H1 (cell line): ENCODE measurements around the gene SLC35A2. TPM values are rescaled to one million over a fixed set of nuclear protein-coding genes. Genes with fewer than 3 reads are reported as not detected.

ENCODE experiments used
- CTCF ChIA-PET: fragments of 300-600 bp; sonication (Branson Sonifier 250); formaldehyde crosslinking; loops from one replicate; lab custom pipeline; 2021; ENCODE audit not compliant: partially characterized antibody; lab: Charles Lee
- POLR2A ChIA-PET: fragments of 300-600 bp; sonication (Branson Sonifier 250); formaldehyde crosslinking; loops from one replicate; lab custom pipeline; 2021; ENCODE audit warnings: inconsistent platforms; ENCODE audit not compliant: partially characterized antibody; lab: Charles Lee
- DNase-seq, 2 experiments: peaks; one replicate each; pipeline versions ENCODE4 v3.0.0 to v3.0.0-alpha.2; 2010 to 2022; ENCODE audit warnings: low spot score in 2 of 2, low read depth in 1 of 2, mixed read lengths in 1 of 2
- FAIRE-seq: peaks from 2 replicates; lab custom pipeline; 2011; peaks lifted over from hg19 to GRCh38; lab: Jason Lieb, UNC
- H2AFZ ChIP-seq: 2 replicates; pipeline ENCODE4 v1.8.1; 2012; ENCODE audit warnings: low read length, inconsistent platforms
- H2AK5ac ChIP-seq: 2 replicates; pipeline ENCODE4 v1.6.1; 2013; ENCODE audit warnings: low read depth, low read length
- H2BK120ac ChIP-seq: replicated peaks from 2 replicates; pipeline ENCODE3; 2013; ENCODE audit warnings: low read depth, low read length, inconsistent platforms
- H2BK12ac ChIP-seq: 2 replicates; pipeline ENCODE4 v1.6.1; 2013; ENCODE audit warnings: low read depth, low read length
- H2BK15ac ChIP-seq: 2 replicates; pipeline ENCODE4 v1.6.1; 2013; ENCODE audit warnings: low read length
- H2BK20ac ChIP-seq: 2 replicates; pipeline ENCODE4 v1.6.1; 2013; ENCODE audit warnings: low read length
- H2BK5ac ChIP-seq: 2 replicates; pipeline ENCODE4 v1.6.1; 2013; ENCODE audit warnings: low read depth, low read length
- H3K14ac ChIP-seq: 2 replicates; pipeline ENCODE4 v1.6.1; 2013; ENCODE audit warnings: inconsistent platforms; ENCODE audit not compliant: insufficient read length
- H3K18ac ChIP-seq: 2 replicates; pipeline ENCODE4 v1.6.1; 2013; ENCODE audit warnings: low read length; ENCODE audit errors: extremely low read depth
- H3K23ac ChIP-seq: 2 replicates; pipeline ENCODE4 v1.6.1; 2013; ENCODE audit warnings: inconsistent platforms; ENCODE audit not compliant: insufficient read length
- H3K23me2 ChIP-seq: 2 replicates; pipeline ENCODE4 v1.6.1; 2013; ENCODE audit warnings: low read depth, low read length
- H3K27ac ChIP-seq: 2 replicates; pipeline ENCODE4 v1.6.1; 2011; ENCODE audit warnings: low read depth, low read length, inconsistent platforms
- H3K27me3 ChIP-seq, 4 experiments: replicated peaks in 1 of 4; 1 replicate in 1 of 4; 2 replicates in 3 of 4; pipeline versions ENCODE4 v1.6.1 to v1.8.1; 2011 to 2013; ENCODE audit warnings: low read length in 3 of 4, mild to moderate bottlenecking in 3 of 4, inconsistent platforms in 2 of 4, mixed read lengths in 2 of 4, moderate library complexity in 1 of 4; ENCODE audit not compliant: control insufficient read depth in 3 of 4, insufficient read depth in 3 of 4; ENCODE audit errors: extremely low read depth in 1 of 4
- H3K36me3 ChIP-seq, 4 experiments: 2 replicates each; pipeline versions ENCODE4 v1.6.1 to v1.8.1; 2011 to 2013; ENCODE audit warnings: mild to moderate bottlenecking in 4 of 4, low read length in 3 of 4, moderate library complexity in 2 of 4, control low read depth in 1 of 4, inconsistent platforms in 1 of 4; ENCODE audit not compliant: insufficient read depth in 4 of 4, control insufficient read depth in 2 of 4
- H3K4ac ChIP-seq: replicated peaks from 2 replicates; pipeline ENCODE3; 2013; ENCODE audit warnings: low read length, low read depth, mixed read lengths, inconsistent platforms; ENCODE audit not compliant: insufficient read length
- H3K4me1 ChIP-seq, 4 experiments: replicated peaks in 1 of 4; 1 replicate in 1 of 4; 2 replicates in 3 of 4; pipeline versions ENCODE4 v1.6.1 to v1.8.1; 2011 to 2013; ENCODE audit warnings: low read length in 3 of 4, inconsistent platforms in 2 of 4, mixed read lengths in 1 of 4; ENCODE audit not compliant: insufficient read depth in 4 of 4, control insufficient read depth in 3 of 4
- H3K4me2 ChIP-seq, 2 experiments: 2 replicates each; pipeline versions ENCODE4 v1.6.1 to v1.8.1; 2011 to 2013; ENCODE audit warnings: low read depth in 2 of 2, low read length in 2 of 2, control low read depth in 1 of 2, inconsistent platforms in 1 of 2, mild to moderate bottlenecking in 1 of 2; ENCODE audit not compliant: insufficient read depth in 1 of 2
- H3K4me3 ChIP-seq, 4 experiments: fragments of 200-600, 300-600 bp in 1 of 4; sonication (generic), shearing (Covaris generic), sonication (Bioruptor Twin) in 1 of 4; 2 replicates each; pipeline versions ENCODE4 v1.5.1 to v1.8.1; 2011 to 2016; ENCODE audit warnings: low read length in 4 of 4, low read depth in 3 of 4, control low read depth in 2 of 4, inconsistent platforms in 2 of 4, mild to moderate bottlenecking in 2 of 4, mixed read lengths in 1 of 4, moderate library complexity in 1 of 4; ENCODE audit not compliant: insufficient read depth in 2 of 4; ENCODE audit errors: extremely low read depth in 1 of 4
- H3K56ac ChIP-seq: replicated peaks from 2 replicates; pipeline ENCODE3; 2013; ENCODE audit warnings: low read depth, mild to moderate bottlenecking, mixed read lengths, low read length, inconsistent platforms; ENCODE audit not compliant: insufficient read length
- H3K79me1 ChIP-seq: 2 replicates; pipeline ENCODE4 v1.6.1; 2013; ENCODE audit warnings: low read depth, low read length, control low read depth
- H3K79me2 ChIP-seq, 2 experiments: 2 replicates each; pipeline versions ENCODE4 v1.6.1 to v1.8.1; 2012 to 2013; ENCODE audit warnings: low read length in 2 of 2, mild to moderate bottlenecking in 2 of 2, inconsistent platforms in 1 of 2; ENCODE audit not compliant: insufficient read depth in 2 of 2, control insufficient read depth in 1 of 2
- H3K9ac ChIP-seq, 4 experiments: replicated peaks in 1 of 4; 1 replicate in 1 of 4; 2 replicates in 3 of 4; pipeline versions ENCODE4 v1.6.1 to v1.8.1; 2011 to 2013; ENCODE audit warnings: low read depth in 3 of 4, low read length in 3 of 4, control low read depth in 2 of 4, mild to moderate bottlenecking in 2 of 4, moderate library complexity in 2 of 4, inconsistent platforms in 1 of 4; ENCODE audit errors: extremely low read depth in 1 of 4
- H3K9me3 ChIP-seq, 2 experiments: 2 replicates each; pipeline versions ENCODE4 v1.6.1 to v1.8.1; 2012 to 2013; ENCODE audit warnings: mild to moderate bottlenecking in 2 of 2, moderate library complexity in 2 of 2, control low read depth in 1 of 2, inconsistent platforms in 1 of 2, low read depth in 1 of 2, low read length in 1 of 2, mixed read lengths in 1 of 2; ENCODE audit not compliant: insufficient read depth in 2 of 2
- H4K20me1 ChIP-seq, 2 experiments: replicated peaks in 1 of 2; 2 replicates each; pipeline versions ENCODE3 to v1.8.1; 2011 to 2013; ENCODE audit warnings: inconsistent platforms in 2 of 2, low read length in 2 of 2, mild to moderate bottlenecking in 1 of 2; ENCODE audit not compliant: insufficient read depth in 2 of 2, control insufficient read depth in 1 of 2
- H4K5ac ChIP-seq: 2 replicates; pipeline ENCODE4 v1.6.1; 2013; ENCODE audit warnings: low read length, low read depth, mixed read lengths, inconsistent platforms; ENCODE audit not compliant: insufficient read length
- H4K8ac ChIP-seq: 2 replicates; pipeline ENCODE4 v1.8.0; 2013; ENCODE audit warnings: mild to moderate bottlenecking, moderate library complexity, low read length, inconsistent platforms; ENCODE audit not compliant: insufficient read depth; ENCODE audit errors: extremely low read depth
- H4K91ac ChIP-seq: replicated peaks from 2 replicates; pipeline ENCODE3; 2013; ENCODE audit warnings: low read length, mixed read lengths, inconsistent platforms; ENCODE audit not compliant: insufficient read length
- CHD1 ChIP-seq: IDR thresholded peaks from 2 replicates; pipeline ENCODE4 v1.6.1; 2012; ENCODE audit warnings: low read depth, low read length, improper control_type of control experiment
- FOSL1 ChIP-seq: IDR thresholded peaks from 2 replicates; pipeline ENCODE4 v1.6.1; 2011; ENCODE audit warnings: mild to moderate bottlenecking, low read depth, low read length, moderate library complexity; ENCODE audit not compliant: insufficient read depth
- GABPA ChIP-seq: IDR thresholded peaks from 2 replicates; pipeline ENCODE4 v1.6.1; 2011; ENCODE audit warnings: mild to moderate bottlenecking, low read length, moderate library complexity, borderline replicate concordance; ENCODE audit not compliant: insufficient read depth
- HDAC6 ChIP-seq: IDR thresholded peaks from one replicate; pipeline ENCODE4 v1.7.1; 2012; ENCODE audit warnings: low read depth, mild to moderate bottlenecking, inconsistent platforms, low read length, moderate library complexity
- JUND ChIP-seq: IDR thresholded peaks from 2 replicates; pipeline ENCODE4 v1.6.1; 2011; ENCODE audit warnings: mild to moderate bottlenecking, improper control_type of control experiment, low read length
- KDM4A ChIP-seq: IDR thresholded peaks from one replicate; pipeline ENCODE4 v1.7.1; 2012; ENCODE audit warnings: low read depth, mild to moderate bottlenecking, moderate library complexity, low read length, inconsistent platforms; ENCODE audit not compliant: severe bottlenecking
- POU5F1 ChIP-seq: IDR thresholded peaks from 2 replicates; pipeline ENCODE4 v1.6.1; 2011; ENCODE audit warnings: low read depth, mild to moderate bottlenecking, low read length, moderate library complexity
- RBBP5 ChIP-seq: IDR thresholded peaks from 2 replicates; pipeline ENCODE4 v1.7.1; 2012; ENCODE audit warnings: low read depth, mild to moderate bottlenecking, inconsistent platforms, low read length, moderate library complexity, borderline replicate concordance
- SP2 ChIP-seq: IDR thresholded peaks from 2 replicates; pipeline ENCODE4 v1.6.1; 2012; ENCODE audit warnings: mild to moderate bottlenecking, low read length, inconsistent platforms
- SRF ChIP-seq: IDR thresholded peaks from 2 replicates; pipeline ENCODE4 v1.6.1; 2011; ENCODE audit warnings: mild to moderate bottlenecking, low read depth, low read length, moderate library complexity
- WGBS, 2 experiments: shearing (Covaris generic) in 1 of 2; methylation state at CpG; one replicate each; pipeline versions ENCODE4 v1.1.6 to v1.1.7; 2013 to 2015; ENCODE audit warnings: low lambda C conversion rate in 2 of 2, mixed read lengths in 2 of 2, inconsistent platforms in 1 of 2, low coverage in 1 of 2, missing lambda C conversion rate in 1 of 2; ENCODE audit not compliant: insufficient replicate concordance in 2 of 2, insufficient coverage in 1 of 2, insufficient read length in 1 of 2; ENCODE audit errors: extremely low coverage in 1 of 2, missing lambda C conversion rate in 1 of 2; 5-methylcytosine and 5-hydroxymethylcytosine counted together
- polyA plus RNA-seq, 7 experiments: library from polyadenylated mRNA; depleted of rRNA in 3 of 7; stranded (reverse) in 5 of 7; unstranded in 2 of 7; fragments of >200 nt in 5 of 7; fragments of 200-250 nt in 2 of 7; gene quantifications; 1 replicate in 5 of 7; 2 replicates in 1 of 7; 4 replicates in 1 of 7; pipeline versions ENCODE4 v1.2.1 to v1.2.3, GENCODE V29; 2011 to 2013; ENCODE audit warnings: missing spikeins in 2 of 7, mixed read lengths in 2 of 7
- total RNA-seq: library from RNA; stranded (reverse); fragmentation: NEBNext Ultra II Directional; extraction: Animal tissue kit (Norgen Biotek cat#: 25700); gene quantifications from 2 replicates; pipeline ENCODE4 v1.2.1, GENCODE V29; 2021
- TF ChIP-seq, protein P1 (sequence below): IDR thresholded peaks from 2 replicates; pipeline ENCODE4 v1.6.1; 2012; ENCODE audit warnings: low read length, inconsistent platforms

The SLC35A2 gene
- total and polyA plus RNA-seq, 2 of the 8 experiments (the other 6 are each of a cell fraction or from before 2014, with no cell fraction given) = 21.4 to 48.3 TPM

DNA sequence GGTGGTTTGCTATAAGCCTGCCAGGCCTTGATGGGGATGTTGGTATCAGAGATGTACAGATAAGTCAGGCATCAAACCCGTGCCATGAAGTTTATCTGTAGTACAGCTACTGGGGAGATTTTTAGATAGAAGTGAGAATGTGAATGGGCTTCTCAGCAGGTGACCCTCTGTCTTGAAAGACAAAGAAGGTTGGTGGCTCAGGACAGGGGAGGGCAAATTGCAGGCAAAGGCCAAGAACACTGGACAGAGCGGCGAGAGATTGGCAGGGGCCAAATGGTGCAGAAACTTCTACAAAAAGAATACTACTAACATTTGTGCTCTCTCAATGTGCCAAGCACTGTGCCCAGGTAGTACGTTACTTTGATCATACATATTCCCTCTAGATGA is 9.3 kb upstream of the SLC35A2 start:
- Histone ChIP-seq H3K4me3 (peak overlapping the region in 2 of 4 experiments; percentile 4 to 96; a peak in 2 of 8 replicates), H2BK20ac (peak overlapping the region; percentile 90; the same call in 1 of the 2 replicates), H3K4ac (no peak overlapping the region), H4K8ac (no peak overlapping the region; the same call in 1 of the 2 replicates), H3K36me3 (peaks cover 0 to 36% (median 17%) of the 10 kb centered on the region in 4 experiments; a peak in 7 of 8 replicates), H3K4me1 (peaks cover 8 to 16% (median 13%) of the 10 kb centered on the region in 4 experiments; a peak in 6 of 7 replicates), H4K20me1 (peaks cover 4 to 13% of the 10 kb centered on the region in 2 experiments), H3K23ac (no peak overlapping the region), H3K79me2 (peaks cover 16 to 55% of the 10 kb centered on the region in 2 experiments), H3K4me2 (peak overlapping the region; percentile 79 to 94), H3K23me2 (peaks cover 11% of the 10 kb centered on the region), H2BK120ac (no peak overlapping the region), H3K14ac (no peak overlapping the region), H3K27me3 (no peaks in the 10 kb centered on the region), H3K27ac (peak overlapping the region; percentile 58; the same call in 1 of the 2 replicates), H2BK15ac (0 out of 2 replicates have a peak overlapping the region, but pooled peaks have one; percentile 61), H2BK12ac (peak overlapping the region; percentile 84), H3K18ac (peak overlapping the region; percentile 87), H3K9ac (no peak overlapping the region; a peak in 1 of 7 replicates), H2AFZ (no peak overlapping the region), H3K9me3 (no peaks in the 10 kb centered on the region), H2BK5ac (peak overlapping the region; percentile 96; the same call in 1 of the 2 replicates), H2AK5ac (0 out of 2 replicates have a peak overlapping the region, but pooled peaks have one; percentile 93), H4K91ac (peak overlapping the region; percentile 83), H3K79me1 (no peaks in the 10 kb centered on the region), H4K5ac (no peak overlapping the region), H3K56ac (no peak overlapping the region)
- DNase-seq (no peak), FAIRE-seq (peak; percentile 60)
- CTCF ChIA-PET = interaction anchor here (2.2 kb wide), 1 partner anchor 26 kb away, joined by 6 read pairs; no protein-coding TSS in a partner anchor
- POLR2A ChIA-PET = interaction anchor here (1.2 to 30.9 kb wide), 4 partner anchors 9 to 38 kb away, joined by 3 to 572 read pairs (median 4); partner anchors contain the start of gene SLC35A2
- TF ChIP-seq RBBP5 (no peak), FOSL1 (no peak), SP2 (no peak), HDAC6 (no peak), KDM4A (no peak), GABPA (no peak), POU5F1 (no peak), SRF (no peak), CHD1 (no peak), JUND (no peak)
- TF ChIP-seq, protein P1, sequence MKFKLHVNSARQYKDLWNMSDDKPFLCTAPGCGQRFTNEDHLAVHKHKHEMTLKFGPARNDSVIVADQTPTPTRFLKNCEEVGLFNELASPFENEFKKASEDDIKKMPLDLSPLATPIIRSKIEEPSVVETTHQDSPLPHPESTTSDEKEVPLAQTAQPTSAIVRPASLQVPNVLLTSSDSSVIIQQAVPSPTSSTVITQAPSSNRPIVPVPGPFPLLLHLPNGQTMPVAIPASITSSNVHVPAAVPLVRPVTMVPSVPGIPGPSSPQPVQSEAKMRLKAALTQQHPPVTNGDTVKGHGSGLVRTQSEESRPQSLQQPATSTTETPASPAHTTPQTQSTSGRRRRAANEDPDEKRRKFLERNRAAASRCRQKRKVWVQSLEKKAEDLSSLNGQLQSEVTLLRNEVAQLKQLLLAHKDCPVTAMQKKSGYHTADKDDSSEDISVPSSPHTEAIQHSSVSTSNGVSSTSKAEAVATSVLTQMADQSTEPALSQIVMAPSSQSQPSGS = no peak
- WGBS, 2 experiments = 74% methylated on average over 4 of the region's 4 CpGs; no CpG with 5 or more reads in 1 of the 2 experiments
